LNCaP clone FGC (cell line): Measurements from ENCODE around the gene SELP.

Source experiments
- DNase-seq: peaks from one replicate; pipeline ENCODE4 v3.0.0-alpha.2; 2011; ENCODE audit warnings: low read depth
- H3K4me3 ChIP-seq: 2 replicates; pipeline ENCODE4 v1.5.1; 2011; ENCODE audit warnings: mild to moderate bottlenecking, low read depth, low read length, control low read depth
- CTCF ChIP-seq: IDR thresholded peaks from 2 replicates; pipeline ENCODE4 v1.5.1; 2012; ENCODE audit warnings: mild to moderate bottlenecking; ENCODE audit not compliant: control insufficient read depth, insufficient read depth; ENCODE audit errors: extremely low read depth

Gene SELP

GRCh38 chr1:169634877-169635276 lies 5.0 kb upstream of the SELP start:
- H3K4me3 ChIP-seq, result no peak overlapping the region
- no peak for TF ChIP-seq CTCF
- no peak for DNase-seq

GRCh38 chr1:169634145-169634544 lies 4.2 kb upstream of the SELP start:
- no peak for DNase-seq
- H3K4me3 ChIP-seq, result no peak overlapping the region
- TF ChIP-seq CTCF, result no peak

- no peak for TF ChIP-seq CTCF
- no peak for DNase-seq
Observed at GRCh38 chr1:169631249-169631648, 1.3 kb upstream of the SELP start.

GRCh38 chr1:169624912-169625311 lies 5.0 kb downstream of the SELP start:
- H3K4me3 ChIP-seq, result no peak overlapping the region
- no peak for DNase-seq
- no peak for TF ChIP-seq CTCF

More at GRCh38 chr1:169631249-169631648, 1.3 kb upstream of the SELP start:
- H3K4me3 ChIP-seq, result no peak overlapping the region

GRCh38 chr1:169624122-169624521 lies 5.8 kb downstream of the SELP start:
- no peak for TF ChIP-seq CTCF
- no peak overlapping the region for H3K4me3 ChIP-seq
- DNase-seq, result no peak

- no peak for TF ChIP-seq CTCF
- no peak overlapping the region for H3K4me3 ChIP-seq
- DNase-seq, result no peak
Observed at GRCh38 chr1:169623132-169623926, 6.6 kb downstream of the SELP start.

- DNase-seq, result no peak
- no peak for TF ChIP-seq CTCF
- H3K4me3 ChIP-seq, result no peak overlapping the region
Observed at GRCh38 chr1:169620565-169620964, 9.4 kb downstream of the SELP start.
